Measurements from ENCODE around the gene SCO2.

DNA sequence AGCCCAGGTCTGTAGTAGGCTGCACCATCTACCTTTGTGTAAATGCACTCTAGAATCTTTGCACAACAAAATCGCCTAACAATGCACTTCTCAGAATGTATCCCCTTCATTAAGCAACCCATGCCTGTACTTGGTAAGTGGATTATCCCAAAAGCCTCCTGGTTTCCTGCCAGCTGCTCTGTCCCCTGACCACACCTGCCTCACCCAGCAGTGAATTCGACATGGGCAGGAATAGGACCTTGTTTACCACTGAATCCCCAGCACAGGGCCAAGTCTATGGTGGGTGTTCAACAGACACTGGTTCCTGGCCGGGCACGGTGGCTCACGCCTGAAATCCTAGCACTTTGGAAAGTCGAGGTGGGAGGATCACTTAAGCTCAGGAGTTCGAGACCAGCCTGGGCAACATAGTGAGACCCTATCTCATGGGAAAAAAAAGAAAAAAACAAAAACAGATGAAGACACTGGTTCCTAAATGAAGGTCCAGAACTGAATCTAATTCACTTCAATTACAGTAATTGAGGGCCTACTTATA is 42.4 kb upstream of the SCO2 start:
- TF ChIP-seq, protein P1, sequence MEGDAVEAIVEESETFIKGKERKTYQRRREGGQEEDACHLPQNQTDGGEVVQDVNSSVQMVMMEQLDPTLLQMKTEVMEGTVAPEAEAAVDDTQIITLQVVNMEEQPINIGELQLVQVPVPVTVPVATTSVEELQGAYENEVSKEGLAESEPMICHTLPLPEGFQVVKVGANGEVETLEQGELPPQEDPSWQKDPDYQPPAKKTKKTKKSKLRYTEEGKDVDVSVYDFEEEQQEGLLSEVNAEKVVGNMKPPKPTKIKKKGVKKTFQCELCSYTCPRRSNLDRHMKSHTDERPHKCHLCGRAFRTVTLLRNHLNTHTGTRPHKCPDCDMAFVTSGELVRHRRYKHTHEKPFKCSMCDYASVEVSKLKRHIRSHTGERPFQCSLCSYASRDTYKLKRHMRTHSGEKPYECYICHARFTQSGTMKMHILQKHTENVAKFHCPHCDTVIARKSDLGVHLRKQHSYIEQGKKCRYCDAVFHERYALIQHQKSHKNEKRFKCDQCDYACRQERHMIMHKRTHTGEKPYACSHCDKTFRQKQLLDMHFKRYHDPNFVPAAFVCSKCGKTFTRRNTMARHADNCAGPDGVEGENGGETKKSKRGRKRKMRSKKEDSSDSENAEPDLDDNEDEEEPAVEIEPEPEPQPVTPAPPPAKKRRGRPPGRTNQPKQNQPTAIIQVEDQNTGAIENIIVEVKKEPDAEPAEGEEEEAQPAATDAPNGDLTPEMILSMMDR (IDR thresholded peaks at IDR 0.05): no peak
- TF ChIP-seq POLR2A (IDR thresholded peaks at IDR 0.05): no peak
